ENCODE results near the gene UXT.

The UXT gene

GRCh38 chrX:47664737-47665136, 5.8 kb upstream of the UXT start:
- Mint-ChIP-seq H3K27ac (no peak overlapping the region), H3K36me3 (ENCODE audit: low read depth) (no peaks in the 10 kb centered on the region), H3K4me3 (no peak overlapping the region), H3K27me3 (ENCODE audit: low read depth, poor library complexity) (no peaks in the 10 kb centered on the region), H3K9me3 (peaks cover 43% of the 10 kb centered on the region), H3K4me1 (no peaks in the 10 kb centered on the region)
- no peak for DNase-seq
- no peak for TF ChIP-seq CTCF (IDR thresholded peaks at IDR 0.05)

GRCh38 chrX:47662144-47662657, 3.2 kb upstream of the UXT start:
- Mint-ChIP-seq H3K9me3 (peaks cover 54% of the 10 kb centered on the region), H3K27me3 (ENCODE audit: low read depth, poor library complexity) (peaks cover 3% of the 10 kb centered on the region), H3K36me3 (ENCODE audit: low read depth) (peaks cover 5% of the 10 kb centered on the region), H3K27ac (no peak overlapping the region), H3K4me3 (no peak overlapping the region), H3K4me1 (peaks cover 5% of the 10 kb centered on the region)
- no peak for TF ChIP-seq CTCF (IDR thresholded peaks at IDR 0.05)
- no peak for DNase-seq

GRCh38 chrX:47661539-47661938, 2.6 kb upstream of the UXT start:
- Mint-ChIP-seq H3K27ac (no peak overlapping the region), H3K9me3 (peaks cover 56% of the 10 kb centered on the region), H3K4me1 (peaks cover 5% of the 10 kb centered on the region), H3K36me3 (ENCODE audit: low read depth) (peaks cover 7% of the 10 kb centered on the region), H3K4me3 (no peak overlapping the region), H3K27me3 (ENCODE audit: low read depth, poor library complexity) (peaks cover 3% of the 10 kb centered on the region)
- no peak for DNase-seq
- no peak for TF ChIP-seq CTCF (IDR thresholded peaks at IDR 0.05)

GRCh38 chrX:47659421-47659726, 394 bp upstream of the UXT start:
- no peak for DNase-seq
- peaks cover 5% of the 10 kb centered on the region for H3K4me1 Mint-ChIP-seq
- H3K27me3 Mint-ChIP-seq (ENCODE audit: low read depth, poor library complexity), result peaks cover 3% of the 10 kb centered on the region
- peak overlapping the region; percentile 99 for H3K27ac Mint-ChIP-seq
- peaks cover 22% of the 10 kb centered on the region for H3K36me3 Mint-ChIP-seq (ENCODE audit: low read depth)
- TF ChIP-seq CTCF (IDR thresholded peaks at IDR 0.05), result no peak
- peak overlapping the region; percentile 88 for H3K4me3 Mint-ChIP-seq
- H3K9me3 Mint-ChIP-seq, result peaks cover 58% of the 10 kb centered on the region

- H3K4me1 Mint-ChIP-seq, result peaks cover 5% of the 10 kb centered on the region
- H3K27me3 Mint-ChIP-seq (ENCODE audit: low read depth, poor library complexity), result peaks cover 3% of the 10 kb centered on the region
- peaks cover 26% of the 10 kb centered on the region for H3K36me3 Mint-ChIP-seq (ENCODE audit: low read depth)
- no peak for DNase-seq
- H3K9me3 Mint-ChIP-seq, result peaks cover 57% of the 10 kb centered on the region
- peak overlapping the region; percentile 88 for H3K4me3 Mint-ChIP-seq
- TF ChIP-seq CTCF (IDR thresholded peaks at IDR 0.05), result no peak
- H3K27ac Mint-ChIP-seq, result peak overlapping the region; percentile 99
Measured at GRCh38 chrX:47658301-47658683, 688 bp downstream of the UXT start.

GRCh38 chrX:47651043-47651905, 7.7 kb downstream of the UXT start:
- TF ChIP-seq CTCF (IDR thresholded peaks at IDR 0.05), result no peak
- peaks cover 4% of the 10 kb centered on the region for H3K27me3 Mint-ChIP-seq (ENCODE audit: low read depth, poor library complexity)
- H3K27ac Mint-ChIP-seq, result peak overlapping the region; percentile 96
- peaks cover 67% of the 10 kb centered on the region for H3K9me3 Mint-ChIP-seq
- peak; percentile 15 for DNase-seq
- peak overlapping the region; percentile 87 for H3K4me3 Mint-ChIP-seq
- peaks cover 37% of the 10 kb centered on the region for H3K4me1 Mint-ChIP-seq
- peaks cover 40% of the 10 kb centered on the region for H3K36me3 Mint-ChIP-seq (ENCODE audit: low read depth)

All from nephron progenitor cell (in vitro differentiated cells).